IPS DF 6.9 (cell line): Measurements from ENCODE around the gene ZFHX2.
A peak's percentile ranks its signal among the peaks of the same experiment; 100 is the strongest.

Experiments used
- DNase-seq: peaks from one replicate; pipeline ENCODE4 v3.0.0-alpha.2; 2013; ENCODE audit warnings: low read depth, low spot score
- H3K27ac ChIP-seq: one replicate; pipeline ENCODE4 v1.5.1; 2013; ENCODE audit warnings: low read length, control low read depth
- H3K27me3 ChIP-seq: 2 replicates; pipeline ENCODE4 v1.6.1; 2013; ENCODE audit warnings: mild to moderate bottlenecking, low read length; ENCODE audit not compliant: control insufficient read depth, insufficient read depth
- H3K36me3 ChIP-seq: 2 replicates; pipeline ENCODE4 v1.6.1; 2013; ENCODE audit warnings: low read length; ENCODE audit not compliant: control insufficient read depth, insufficient read depth
- H3K4me1 ChIP-seq: 2 replicates; pipeline ENCODE4 v1.6.1; 2013; ENCODE audit warnings: low read length; ENCODE audit not compliant: control insufficient read depth, insufficient read depth
- H3K4me3 ChIP-seq: 2 replicates; pipeline ENCODE4 v1.5.1; 2013; ENCODE audit warnings: mild to moderate bottlenecking, low read length
- H3K9me3 ChIP-seq: 2 replicates; pipeline ENCODE4 v1.6.1; 2013; ENCODE audit warnings: low read length, inconsistent platforms; ENCODE audit not compliant: control insufficient read depth, insufficient read depth
- WGBS: extraction: QIAGEN DNeasy Blood & Tissue Kit; methylation state at CpG from one replicate; pipeline ENCODE4 v1.1.7; 2013; ENCODE audit warnings: mixed read lengths, missing lambda C conversion rate; ENCODE audit not compliant: insufficient read length, insufficient coverage; 5-methylcytosine and 5-hydroxymethylcytosine counted together

The ZFHX2 gene

GRCh38 chr14:23582906-23583760 is 31.6 kb upstream of the ZFHX2 start:
- no peak overlapping the region for H3K27ac ChIP-seq

GRCh38 chr14:23580948-23581281 is 29.4 kb upstream of the ZFHX2 start:
- no CpG with 5 or more reads among the region's 8 CpGs for WGBS
- DNase-seq, result no peak
- H3K9me3 ChIP-seq, result no peaks in the 10 kb centered on the region
- peaks cover 3% of the 10 kb centered on the region; the same call in 1 of the 2 replicates for H3K4me1 ChIP-seq
- H3K36me3 ChIP-seq, result no peaks in the 10 kb centered on the region
- H3K27ac ChIP-seq, result no peak overlapping the region
- no peak overlapping the region for H3K4me3 ChIP-seq
- peaks cover 5% of the 10 kb centered on the region for H3K27me3 ChIP-seq

More at GRCh38 chr14:23582906-23583760, 31.6 kb upstream of the ZFHX2 start:
- DNase-seq, result no peak
- Histone ChIP-seq H3K9me3 (no peaks in the 10 kb centered on the region), H3K36me3 (no peaks in the 10 kb centered on the region), H3K4me1 (peaks cover 1% of the 10 kb centered on the region; the same call in 1 of the 2 replicates), H3K4me3 (no peak overlapping the region), H3K27me3 (no peaks in the 10 kb centered on the region)
- no CpG with 5 or more reads among the region's 3 CpGs for WGBS

DNA sequence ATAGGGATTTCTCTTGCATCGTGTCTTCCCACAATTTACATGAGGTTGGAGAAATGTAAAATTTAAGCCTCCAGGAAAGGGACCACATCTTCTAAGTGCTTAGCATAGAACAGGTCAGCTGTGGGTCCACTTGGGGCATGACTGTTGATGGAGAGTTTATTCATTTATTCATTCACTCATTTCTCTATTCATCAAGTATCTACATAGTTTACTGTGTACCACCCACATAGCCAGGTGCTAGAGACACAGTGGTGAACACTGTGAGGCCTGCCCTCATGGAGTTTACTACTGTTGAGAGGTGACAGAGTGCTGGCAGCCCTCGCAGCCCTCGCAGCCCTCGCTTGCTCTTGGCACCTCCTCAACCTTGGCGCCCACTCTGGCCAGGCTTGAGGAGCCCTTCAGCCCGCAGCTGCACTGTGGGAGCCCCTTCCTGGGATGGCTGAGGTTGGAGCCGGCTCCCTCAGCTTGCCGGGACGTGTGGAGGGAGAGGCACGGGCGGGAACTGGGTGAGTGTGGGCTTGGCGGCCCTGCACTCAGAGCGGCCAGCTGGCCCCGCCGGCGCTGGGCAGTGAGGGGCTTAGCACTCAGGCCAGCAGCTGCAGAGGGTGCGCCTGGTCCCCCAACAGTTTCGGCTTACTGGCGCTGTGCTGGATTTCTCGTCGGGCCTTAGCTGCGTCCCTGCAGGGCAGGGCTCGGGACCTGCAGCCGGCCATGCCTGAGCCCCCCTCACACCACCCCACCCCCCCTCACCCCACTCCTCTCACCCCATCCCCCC is 28.8 kb upstream of the ZFHX2 start:
- DNase-seq, result no peak
- Histone ChIP-seq H3K36me3 (no peaks in the 10 kb centered on the region), H3K27me3 (peaks cover 6% of the 10 kb centered on the region), H3K27ac (no peak overlapping the region), H3K9me3 (no peaks in the 10 kb centered on the region), H3K4me3 (no peak overlapping the region), H3K4me1 (peaks cover 3% of the 10 kb centered on the region; the same call in 1 of the 2 replicates)
- WGBS, result no CpG with 5 or more reads among the region's 24 CpGs

- H3K27me3 ChIP-seq, result peaks cover 8% of the 10 kb centered on the region
- DNase-seq, result no peak
- peaks cover 3% of the 10 kb centered on the region; the same call in 1 of the 2 replicates for H3K4me1 ChIP-seq
- no peaks in the 10 kb centered on the region for H3K9me3 ChIP-seq
- no peak overlapping the region for H3K4me3 ChIP-seq
- no peak overlapping the region for H3K27ac ChIP-seq
- no peaks in the 10 kb centered on the region for H3K36me3 ChIP-seq
Measured at GRCh38 chr14:23579739-23580138, 28.2 kb upstream of the ZFHX2 start.

DNA sequence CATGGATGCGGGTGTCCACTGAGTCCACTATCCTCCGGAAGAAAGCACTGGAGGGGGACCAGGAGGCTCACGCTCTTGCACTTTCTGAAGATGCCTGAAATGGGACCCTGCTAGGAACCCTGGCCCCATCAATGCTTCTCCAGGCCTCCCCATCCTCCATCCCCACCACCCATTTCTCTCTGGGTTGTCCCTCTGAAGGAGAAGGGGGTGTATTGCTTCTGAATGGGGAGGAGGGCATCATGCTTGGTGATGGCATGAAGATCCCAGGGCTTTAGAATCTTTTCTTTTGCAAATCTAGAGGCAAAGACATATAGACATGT is 27.7 kb upstream of the ZFHX2 start:
- no peak for DNase-seq
- Histone ChIP-seq H3K4me1 (peaks cover 3% of the 10 kb centered on the region; the same call in 1 of the 2 replicates), H3K36me3 (no peaks in the 10 kb centered on the region), H3K9me3 (no peaks in the 10 kb centered on the region), H3K4me3 (no peak overlapping the region), H3K27ac (no peak overlapping the region), H3K27me3 (peaks cover 8% of the 10 kb centered on the region)
- WGBS, result no CpG with 5 or more reads among the region's 3 CpGs

DNA sequence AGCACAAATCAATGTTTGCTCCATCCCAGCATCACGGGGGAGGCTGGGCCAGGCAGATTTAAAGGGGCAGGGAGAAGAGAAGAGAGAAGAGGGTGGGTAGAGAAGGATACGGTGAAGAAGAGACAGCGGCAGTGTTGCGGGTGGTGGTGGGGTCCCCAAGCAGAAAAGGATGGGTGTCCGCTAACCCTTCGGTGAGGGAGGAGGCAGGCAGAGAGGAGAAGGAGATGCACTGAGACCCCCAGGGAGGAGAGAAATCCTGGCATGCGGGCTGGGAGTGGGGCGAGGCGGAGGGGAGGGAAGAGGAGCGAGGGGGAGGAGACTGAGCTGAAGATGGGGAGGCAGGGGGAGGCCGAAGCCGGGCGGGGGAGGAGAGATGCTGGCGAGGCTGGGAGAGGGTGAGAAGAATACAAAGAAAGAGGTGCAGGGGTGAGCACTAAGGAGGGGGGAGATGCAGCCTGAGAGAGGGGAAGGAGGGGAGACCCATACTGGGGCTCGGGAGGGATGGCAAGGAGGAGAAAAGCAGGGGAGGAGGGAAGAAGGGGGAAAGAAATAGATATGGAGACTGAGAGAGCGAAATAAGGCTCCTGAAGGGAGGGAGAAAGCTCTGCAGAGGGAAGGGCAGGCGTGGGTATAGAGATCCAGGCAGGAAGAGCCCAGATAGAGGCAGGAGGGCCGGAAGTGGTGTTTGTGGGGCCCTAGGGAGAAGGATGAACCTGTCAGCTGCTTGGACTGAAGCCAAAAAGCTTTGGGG is 27.2 kb upstream of the ZFHX2 start, which contains the start of gene JPH4:
JPH4 (minus strand) TSS at position 231 of the 751 bp plus-strand sequence. CDS start 1,337 bp downstream, outside the sequence.
- H3K36me3 ChIP-seq, result no peaks in the 10 kb centered on the region

DNA sequence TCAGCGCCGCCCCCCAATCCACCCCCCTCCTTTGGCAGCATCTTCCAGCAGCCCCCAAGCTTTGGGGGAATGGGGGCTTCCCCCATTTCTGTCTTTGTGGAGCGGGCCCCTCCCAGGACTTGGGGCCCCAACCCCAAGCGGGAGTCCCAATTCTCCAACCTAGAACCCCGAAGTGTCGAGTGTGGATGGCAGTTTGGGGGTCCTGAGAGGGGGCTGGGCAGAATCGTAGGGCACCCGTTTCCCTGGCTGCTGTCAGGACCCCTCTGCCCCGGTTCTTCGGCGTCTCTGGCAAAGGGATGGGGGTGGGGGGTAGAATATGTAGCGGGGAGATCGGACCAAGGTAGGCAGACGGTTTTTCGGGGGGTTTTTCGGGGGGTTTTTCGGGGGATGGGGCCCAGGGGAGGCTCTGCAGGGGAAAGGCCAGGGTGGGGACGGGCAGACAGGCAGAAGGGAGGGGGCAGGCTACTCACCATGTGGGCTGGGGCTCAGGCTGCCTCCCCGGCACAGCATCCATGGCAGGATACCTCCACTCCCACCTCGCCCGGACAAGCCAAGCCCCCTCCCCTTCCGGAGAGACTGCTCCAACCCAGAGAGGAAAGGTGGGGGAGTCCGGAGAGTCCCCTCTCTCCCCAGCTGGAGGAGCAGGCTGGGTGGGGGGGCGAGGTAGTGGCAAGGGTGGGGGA is 26.3 kb upstream of the ZFHX2 start:
- peaks cover 8% of the 10 kb centered on the region for H3K27me3 ChIP-seq
- no CpG with 5 or more reads among the region's 24 CpGs for WGBS
- peak overlapping the region; percentile 41; the same call in 1 of the 2 replicates for H3K4me3 ChIP-seq

More for the DNA sequence above, 27.2 kb upstream of the ZFHX2 start, which contains the start of gene JPH4:
- no CpG with 5 or more reads among the region's 18 CpGs for WGBS
- Histone ChIP-seq H3K27me3 (peaks cover 8% of the 10 kb centered on the region), H3K4me3 (peak within 1 kb of the TSS; percentile 41; the same call in 1 of the 2 replicates), H3K9me3 (no peaks in the 10 kb centered on the region), H3K4me1 (peaks cover 3% of the 10 kb centered on the region; the same call in 1 of the 2 replicates), H3K27ac (no peak within 1 kb of the TSS)
- no peak for DNase-seq

DNA sequence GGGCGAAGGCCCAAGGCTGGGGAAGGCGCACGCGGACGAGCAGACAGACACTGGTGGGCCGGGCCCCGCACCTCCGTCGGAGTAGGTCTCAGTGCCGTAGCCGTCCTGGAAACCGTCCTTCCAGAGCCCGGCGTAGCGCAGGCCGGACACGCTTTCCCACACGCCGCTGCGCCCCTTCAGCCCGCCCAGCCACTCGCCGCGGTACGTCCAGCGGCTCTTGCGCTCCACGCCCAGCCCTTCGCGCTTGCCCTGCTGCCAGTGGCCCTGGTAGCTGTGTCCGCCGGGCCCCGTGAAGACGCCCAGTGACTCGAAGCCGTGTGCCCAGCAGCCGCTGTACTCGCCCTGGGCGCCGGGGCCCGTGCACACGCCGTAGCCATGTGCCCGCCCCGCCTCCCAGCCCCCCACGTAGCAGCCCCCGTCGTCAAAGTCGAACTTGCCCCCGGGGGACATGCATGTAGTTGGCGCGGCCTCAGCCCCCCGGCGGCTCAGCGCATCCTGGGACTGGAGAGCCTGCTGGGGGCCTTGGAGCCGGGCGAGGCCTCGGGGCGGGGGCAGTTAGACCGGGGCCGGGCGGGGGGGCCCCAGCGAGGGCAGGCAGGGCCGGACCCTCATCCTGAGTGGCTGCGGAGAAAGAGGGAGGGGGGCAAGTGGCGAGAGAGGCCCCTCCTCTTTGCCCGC is 25.6 kb upstream of the ZFHX2 start:
- Histone ChIP-seq H3K9me3 (no peaks in the 10 kb centered on the region), H3K36me3 (no peaks in the 10 kb centered on the region), H3K27ac (no peak overlapping the region), H3K4me3 (peak overlapping the region; percentile 41; the same call in 1 of the 2 replicates), H3K27me3 (peaks cover 8% of the 10 kb centered on the region), H3K4me1 (peaks cover 3% of the 10 kb centered on the region; the same call in 1 of the 2 replicates)
- DNase-seq, result no peak
- WGBS, result no CpG with 5 or more reads among the region's 67 CpGs

More for the DNA sequence above, 26.3 kb upstream of the ZFHX2 start:
- Histone ChIP-seq H3K4me1 (peaks cover 3% of the 10 kb centered on the region; the same call in 1 of the 2 replicates), H3K27ac (no peak overlapping the region), H3K9me3 (no peaks in the 10 kb centered on the region), H3K36me3 (no peaks in the 10 kb centered on the region)
- no peak for DNase-seq

DNA sequence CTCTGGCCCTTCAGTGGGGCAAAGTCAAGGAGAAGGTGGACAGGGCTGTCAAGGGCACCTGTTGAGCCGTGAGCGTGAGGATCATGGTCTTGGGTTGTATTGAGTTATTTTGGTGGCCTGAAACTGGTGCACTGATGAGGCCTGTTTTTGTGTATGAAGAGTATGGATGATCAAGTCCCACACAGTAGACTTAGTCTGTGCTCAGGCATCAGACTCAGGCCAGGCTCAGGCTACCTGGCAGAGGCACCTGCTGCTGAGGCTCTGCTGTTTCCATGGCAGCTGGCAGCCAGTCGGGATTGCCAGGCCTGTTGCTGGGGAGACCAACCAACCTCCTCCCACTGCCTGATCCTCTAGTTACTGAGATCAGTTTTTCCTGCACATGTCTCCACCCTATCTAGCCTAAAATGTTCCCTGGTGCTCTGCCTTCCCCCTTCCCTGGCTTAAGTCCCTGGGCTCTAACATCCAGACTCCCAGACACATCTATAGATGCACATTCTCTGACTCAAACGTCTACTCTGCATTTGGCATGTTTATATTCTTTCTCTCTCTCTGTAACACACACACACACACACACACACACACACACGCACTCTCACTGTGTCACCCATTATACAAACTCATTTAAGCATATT is 21.9 kb upstream of the ZFHX2 start:
- no peaks in the 10 kb centered on the region for H3K9me3 ChIP-seq
- no peak overlapping the region for H3K4me3 ChIP-seq
- no peaks in the 10 kb centered on the region for H3K36me3 ChIP-seq
- WGBS, result no CpG with 5 or more reads among the region's 5 CpGs
- H3K4me1 ChIP-seq, result peaks cover 4% of the 10 kb centered on the region
- peaks cover 8% of the 10 kb centered on the region for H3K27me3 ChIP-seq
- no peak for DNase-seq
- H3K27ac ChIP-seq, result no peak overlapping the region
